ENCODE measurements around the gene KCNH1.

- TF ChIP-seq POLR2A (IDR thresholded peaks at IDR 0.05) = no peak
- no peak for TF ChIP-seq CTCF (IDR thresholded peaks at IDR 0.05)
Observed at GRCh38 chr1:210697185-210697584, 436.8 kb downstream of the KCNH1 start.

All from prostate gland (tissue), 2 donors.